Body of pancreas (tissue), 4 donors: ENCODE data around the gene MCRIP1.

ENCODE experiments used
- POLR2A ChIP-seq, 3 donors: fragments of 450-650 bp; IDR thresholded peaks; one replicate each; pipeline ENCODE4 v1.6.1; 2016; ENCODE audit warnings: antibody characterized with exemption in 3 of 3, mild to moderate bottlenecking in 2 of 3
- TF ChIP-seq, protein P1 (sequence below), 7 experiments: fragments of 450-650 bp in 4 of 7; fragments of 200-600 bp in 3 of 7; sonication (generic) in 3 of 7; IDR thresholded peaks; one replicate each; pipeline ENCODE4 v1.5.1; 2016 to 2019; ENCODE audit warnings: antibody characterized with exemption in 7 of 7

DNA sequence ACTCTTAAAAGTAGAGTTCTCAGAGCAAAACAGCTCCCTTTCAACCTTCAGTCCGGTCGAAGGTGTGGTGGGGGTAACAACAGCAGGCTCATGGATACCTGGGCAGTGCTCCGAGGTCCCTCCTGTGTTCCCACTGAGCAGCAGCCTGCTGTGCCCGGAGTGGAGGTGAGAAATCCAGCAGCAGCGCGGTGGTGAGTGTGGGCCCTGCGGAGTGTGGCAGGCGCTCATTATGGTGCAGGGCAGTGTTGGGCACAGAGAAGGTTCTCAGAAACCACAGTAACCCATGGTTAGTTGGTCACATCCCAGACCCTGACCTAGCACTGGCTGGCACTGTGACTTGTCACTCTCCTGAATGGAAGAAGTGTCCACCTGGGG is 32.3 kb upstream of the MCRIP1 start:
- TF ChIP-seq, protein P1, sequence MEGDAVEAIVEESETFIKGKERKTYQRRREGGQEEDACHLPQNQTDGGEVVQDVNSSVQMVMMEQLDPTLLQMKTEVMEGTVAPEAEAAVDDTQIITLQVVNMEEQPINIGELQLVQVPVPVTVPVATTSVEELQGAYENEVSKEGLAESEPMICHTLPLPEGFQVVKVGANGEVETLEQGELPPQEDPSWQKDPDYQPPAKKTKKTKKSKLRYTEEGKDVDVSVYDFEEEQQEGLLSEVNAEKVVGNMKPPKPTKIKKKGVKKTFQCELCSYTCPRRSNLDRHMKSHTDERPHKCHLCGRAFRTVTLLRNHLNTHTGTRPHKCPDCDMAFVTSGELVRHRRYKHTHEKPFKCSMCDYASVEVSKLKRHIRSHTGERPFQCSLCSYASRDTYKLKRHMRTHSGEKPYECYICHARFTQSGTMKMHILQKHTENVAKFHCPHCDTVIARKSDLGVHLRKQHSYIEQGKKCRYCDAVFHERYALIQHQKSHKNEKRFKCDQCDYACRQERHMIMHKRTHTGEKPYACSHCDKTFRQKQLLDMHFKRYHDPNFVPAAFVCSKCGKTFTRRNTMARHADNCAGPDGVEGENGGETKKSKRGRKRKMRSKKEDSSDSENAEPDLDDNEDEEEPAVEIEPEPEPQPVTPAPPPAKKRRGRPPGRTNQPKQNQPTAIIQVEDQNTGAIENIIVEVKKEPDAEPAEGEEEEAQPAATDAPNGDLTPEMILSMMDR (IDR thresholded peaks at IDR 0.05), result no peak
- no peak for TF ChIP-seq POLR2A (IDR thresholded peaks at IDR 0.05)
